Ovary (tissue), 9 donors: ENCODE results near the gene PI4KA. TPM values are rescaled to one million over a fixed set of nuclear protein-coding genes. Genes with fewer than 3 reads are reported as not detected.

Source experiments
- DNase-seq, 5 donors: peaks; one replicate each; pipeline ENCODE4 v3.0.0-alpha.2; 2019 to 2020
- H3K27ac ChIP-seq, 2 donors: fragments of 200-600 bp; one replicate each; pipeline versions ENCODE4 v1.5.1 to v1.8.0; 2019 to 2022
- H3K27me3 ChIP-seq: fragments of 200-600 bp; one replicate; pipeline ENCODE4 v1.8.0; 2022
- H3K36me3 ChIP-seq: fragments of 200-600 bp; sonication (generic); one replicate; pipeline ENCODE4 v1.5.1; 2019
- H3K4me1 ChIP-seq: one replicate; pipeline ENCODE4 v1.8.1; 2013; ENCODE audit warnings: mild to moderate bottlenecking, moderate library complexity; ENCODE audit not compliant: insufficient read depth
- H3K4me3 ChIP-seq: fragments of 200-600 bp; sonication (generic); one replicate; pipeline ENCODE4 v1.5.1; 2017
- H3K9me3 ChIP-seq, 2 donors: fragments of 200-600 bp in 1 of 2; sonication (generic) in 1 of 2; one replicate each; pipeline versions ENCODE4 v1.5.1 to v1.8.1; 2013 to 2019; ENCODE audit warnings: mild to moderate bottlenecking in 1 of 2, moderate library complexity in 1 of 2
- EP300 ChIP-seq: sonication (generic); formaldehyde crosslinking; IDR thresholded peaks from one replicate; pipeline ENCODE4 v1.6.1; 2017; ENCODE audit warnings: antibody characterized with exemption
- POLR2A ChIP-seq: fragments of 450-650 bp; IDR thresholded peaks from one replicate; pipeline ENCODE4 v1.6.1; 2017; ENCODE audit warnings: antibody characterized with exemption, mild to moderate bottlenecking, moderate library complexity
- WGBS, 3 donors: extraction: QIAGEN DNeasy Blood & Tissue Kit in 1 of 3; methylation state at CpG; one replicate each; pipeline versions ENCODE4 v1.1.5 to v1.1.7; 2013 to 2017; 5-methylcytosine and 5-hydroxymethylcytosine counted together
- intact Hi-C, 4 donors: fragments of 100-400 bp; cut with DNase I; formaldehyde crosslinking; loops; one replicate each; pipeline versions ENCODE4 v1.11.0 to v1.15.1; 2022 to 2023
- polyA plus RNA-seq, 2 donors: library from polyadenylated mRNA; stranded (reverse); fragments of 200-250 nt in 1 of 2; fragments of 350-450 nt in 1 of 2; fragmentation: Illumina TruSeq in 1 of 2; extraction: RNeasy Lipid Tissue Mini Kit (QIAGEN cat#74804) in 1 of 2; gene quantifications; one replicate each; pipeline ENCODE4 v1.2.3, GENCODE V29; 2013 to 2014
- total RNA-seq, 7 donors: library from RNA; depleted of rRNA in 2 of 7; stranded (reverse); fragments of >200 nt in 2 of 7; fragmentation: NEBNext Ultra II Directional in 3 of 7; extraction: Animal tissue kit (Norgen Biotek cat#: 25700) in 3 of 7; gene quantifications; one replicate each; pipeline versions ENCODE4 v1.1.0 to v1.2.4, GENCODE V29; 2016 to 2023
- TF ChIP-seq, protein P1 (sequence below), 3 donors: fragments of 450-650 bp in 2 of 3; fragments of 200-600 bp in 1 of 3; IDR thresholded peaks; one replicate each; pipeline versions ENCODE4 v1.5.1 to v1.8.0; 2016 to 2022; ENCODE audit warnings: antibody characterized with exemption in 3 of 3, mild to moderate bottlenecking in 1 of 3
- donor health status: DM: no; HTN: no; CAD: no; lungs with moderate emphysema.
- donor health status: DM: no; HTN: no; CAD: no.
- donor health status: Bipolar disorder and iron deficiency.
- donor health status: DM: yes; HTN: yes; CAD: no.
- donor health status: DM: no; HTN: no; CAD: no.
- donor health status: DM: yes; HTN: yes; CAD: no.

PI4KA gene
- total and polyA plus RNA-seq, 9 donors = 30.6 to 97.6 (median 62.7) TPM

GRCh38 chr22:20658433-20659222 lies 200.0 kb downstream of the PI4KA start:
- H3K4me3 ChIP-seq = no peak overlapping the region
- no peak overlapping the region for H3K27ac ChIP-seq
- H3K36me3 ChIP-seq = no peaks in the 10 kb centered on the region
- H3K27me3 ChIP-seq = no peaks in the 10 kb centered on the region
- no peaks in the 10 kb centered on the region for H3K9me3 ChIP-seq
- 73 to 85% (median 82%) methylated on average over 11 of the region's 11 CpGs for WGBS, 3 donors
- DNase-seq = no peak
- no peaks in the 10 kb centered on the region for H3K4me1 ChIP-seq
- intact Hi-C loops = no loop called here
- TF ChIP-seq EP300 (no peak), POLR2A (no peak)
- TF ChIP-seq, protein P1, sequence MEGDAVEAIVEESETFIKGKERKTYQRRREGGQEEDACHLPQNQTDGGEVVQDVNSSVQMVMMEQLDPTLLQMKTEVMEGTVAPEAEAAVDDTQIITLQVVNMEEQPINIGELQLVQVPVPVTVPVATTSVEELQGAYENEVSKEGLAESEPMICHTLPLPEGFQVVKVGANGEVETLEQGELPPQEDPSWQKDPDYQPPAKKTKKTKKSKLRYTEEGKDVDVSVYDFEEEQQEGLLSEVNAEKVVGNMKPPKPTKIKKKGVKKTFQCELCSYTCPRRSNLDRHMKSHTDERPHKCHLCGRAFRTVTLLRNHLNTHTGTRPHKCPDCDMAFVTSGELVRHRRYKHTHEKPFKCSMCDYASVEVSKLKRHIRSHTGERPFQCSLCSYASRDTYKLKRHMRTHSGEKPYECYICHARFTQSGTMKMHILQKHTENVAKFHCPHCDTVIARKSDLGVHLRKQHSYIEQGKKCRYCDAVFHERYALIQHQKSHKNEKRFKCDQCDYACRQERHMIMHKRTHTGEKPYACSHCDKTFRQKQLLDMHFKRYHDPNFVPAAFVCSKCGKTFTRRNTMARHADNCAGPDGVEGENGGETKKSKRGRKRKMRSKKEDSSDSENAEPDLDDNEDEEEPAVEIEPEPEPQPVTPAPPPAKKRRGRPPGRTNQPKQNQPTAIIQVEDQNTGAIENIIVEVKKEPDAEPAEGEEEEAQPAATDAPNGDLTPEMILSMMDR (IDR thresholded peaks at IDR 0.05) = no peak

- 74 to 76% (median 75%) methylated on average over 5 of the region's 5 CpGs for WGBS, 3 donors
- Histone ChIP-seq H3K4me1 (no peaks in the 10 kb centered on the region), H3K36me3 (no peaks in the 10 kb centered on the region), H3K27me3 (no peaks in the 10 kb centered on the region), H3K9me3 (no peaks in the 10 kb centered on the region), H3K27ac (no peak overlapping the region), H3K4me3 (no peak overlapping the region)
- TF ChIP-seq, protein P1 (IDR thresholded peaks at IDR 0.05) = no peak
- TF ChIP-seq EP300 (no peak), POLR2A (no peak)
- no peak for DNase-seq
- intact Hi-C loops = no loop called here
Measured at GRCh38 chr22:20657963-20658362, 200.6 kb downstream of the PI4KA start.

Other genes with a start within 250 kb of the PI4KA start
- gene SERPIND1, start 84.7 kb downstream of the PI4KA start, total RNA-seq = 1 to 10 TPM in 3 of 7 donors, under 1 TPM in 4; 0.22 to 2.2 (median 0.61) TPM
- gene SERPIND1, start 84.7 kb downstream of the PI4KA start, polyA plus RNA-seq = 1 to 10 TPM; 1.1 to 5.0 TPM
- 10 to 100 TPM; 12.1 to 25.1 (median 22.9) TPM for gene SNAP29, start 196 bp upstream of the PI4KA start, total RNA-seq
- gene SNAP29, start 196 bp upstream of the PI4KA start, polyA plus RNA-seq = 10 to 100 TPM; 12.0 to 58.6 TPM
- gene CRKL, start 58.6 kb upstream of the PI4KA start, total RNA-seq = 10 to 100 TPM; 42.8 to 71.5 (median 58.0) TPM
- gene CRKL, start 58.6 kb upstream of the PI4KA start, polyA plus RNA-seq = 10 to 100 TPM; 22.7 to 51.5 TPM
- gene AIFM3, start 108.4 kb upstream of the PI4KA start, total RNA-seq = 1 to 10 TPM in 4 of 7 donors, under 1 TPM in 3; 0.43 to 2.7 (median 1.1) TPM
- 1 to 10 TPM in 1 of 2 donors, not detected in 1; 1.1 TPM for gene AIFM3, start 108.4 kb upstream of the PI4KA start, polyA plus RNA-seq
- gene LZTR1, start 123.5 kb upstream of the PI4KA start, total RNA-seq = 10 to 100 TPM; 30.4 to 73.4 (median 51.6) TPM
- 10 to 100 TPM; 28.2 to 32.3 TPM for gene LZTR1, start 123.5 kb upstream of the PI4KA start, polyA plus RNA-seq
- 10 to 100 TPM; 27.5 to 54.0 (median 39.3) TPM for gene THAP7, start 143.3 kb upstream of the PI4KA start, total RNA-seq
- 10 to 100 TPM in 1 of 2 donors, 1 to 10 TPM in 1; 7.8 to 54.9 TPM for gene THAP7, start 143.3 kb upstream of the PI4KA start, polyA plus RNA-seq
- gene P2RX6, start 156.4 kb upstream of the PI4KA start, total RNA-seq = 1 to 10 TPM in 4 of 7 donors, under 1 TPM in 3; 0.69 to 1.6 (median 1.0) TPM
- 1 to 10 TPM in 1 of 2 donors, under 1 TPM in 1; 0.47 to 1.3 TPM for gene P2RX6, start 156.4 kb upstream of the PI4KA start, polyA plus RNA-seq
- 1 to 10 TPM in 1 of 7 donors, under 1 TPM in 4, not detected in 2; 0.23 to 4.8 (median 0.61) TPM for gene SLC7A4, start 173.8 kb upstream of the PI4KA start, total RNA-seq
- under 1 TPM; 0.16 to 0.30 TPM for gene SLC7A4, start 173.8 kb upstream of the PI4KA start, polyA plus RNA-seq
- 1 to 10 TPM in 2 of 7 donors, under 1 TPM in 2, not detected in 3; 0.25 to 3.0 (median 0.77) TPM for gene LRRC74B, start 187.1 kb upstream of the PI4KA start, total RNA-seq
- gene LRRC74B, start 187.1 kb upstream of the PI4KA start, polyA plus RNA-seq = under 1 TPM; 0.02 to 0.03 TPM